ENCODE data around the gene PTPN13. TPM values are rescaled to one million over a fixed set of nuclear protein-coding genes. Genes with fewer than 3 reads are reported as not detected.

The PTPN13 gene
- total RNA-seq, 1 experiment from 2014 or later: 12.5 TPM

DNA sequence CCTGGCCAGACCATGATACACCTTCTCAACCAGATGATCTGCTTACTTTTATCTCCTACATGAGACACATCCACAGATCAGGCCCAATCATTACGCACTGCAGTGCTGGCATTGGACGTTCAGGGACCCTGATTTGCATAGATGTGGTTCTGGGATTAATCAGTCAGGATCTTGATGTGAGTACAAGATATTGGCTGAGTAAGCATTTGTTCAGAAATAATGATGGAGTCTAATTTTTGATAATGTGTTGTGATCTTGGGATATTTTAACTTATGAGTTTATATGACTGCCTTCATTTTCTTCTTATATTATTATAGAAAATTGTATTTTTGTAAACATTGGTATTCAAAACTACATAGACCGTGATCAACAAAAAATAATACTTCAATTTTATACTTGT is 215.7 kb downstream of the PTPN13 start:
- no peak for TF ChIP-seq POLR2AphosphoS5 (IDR thresholded peaks at IDR 0.05; ENCODE audit: low read depth, low read length)
- TF ChIP-seq TCF7L2 (IDR thresholded peaks at IDR 0.05; ENCODE audit: low read depth, low read length): no peak
- TF ChIP-seq, protein P1, sequence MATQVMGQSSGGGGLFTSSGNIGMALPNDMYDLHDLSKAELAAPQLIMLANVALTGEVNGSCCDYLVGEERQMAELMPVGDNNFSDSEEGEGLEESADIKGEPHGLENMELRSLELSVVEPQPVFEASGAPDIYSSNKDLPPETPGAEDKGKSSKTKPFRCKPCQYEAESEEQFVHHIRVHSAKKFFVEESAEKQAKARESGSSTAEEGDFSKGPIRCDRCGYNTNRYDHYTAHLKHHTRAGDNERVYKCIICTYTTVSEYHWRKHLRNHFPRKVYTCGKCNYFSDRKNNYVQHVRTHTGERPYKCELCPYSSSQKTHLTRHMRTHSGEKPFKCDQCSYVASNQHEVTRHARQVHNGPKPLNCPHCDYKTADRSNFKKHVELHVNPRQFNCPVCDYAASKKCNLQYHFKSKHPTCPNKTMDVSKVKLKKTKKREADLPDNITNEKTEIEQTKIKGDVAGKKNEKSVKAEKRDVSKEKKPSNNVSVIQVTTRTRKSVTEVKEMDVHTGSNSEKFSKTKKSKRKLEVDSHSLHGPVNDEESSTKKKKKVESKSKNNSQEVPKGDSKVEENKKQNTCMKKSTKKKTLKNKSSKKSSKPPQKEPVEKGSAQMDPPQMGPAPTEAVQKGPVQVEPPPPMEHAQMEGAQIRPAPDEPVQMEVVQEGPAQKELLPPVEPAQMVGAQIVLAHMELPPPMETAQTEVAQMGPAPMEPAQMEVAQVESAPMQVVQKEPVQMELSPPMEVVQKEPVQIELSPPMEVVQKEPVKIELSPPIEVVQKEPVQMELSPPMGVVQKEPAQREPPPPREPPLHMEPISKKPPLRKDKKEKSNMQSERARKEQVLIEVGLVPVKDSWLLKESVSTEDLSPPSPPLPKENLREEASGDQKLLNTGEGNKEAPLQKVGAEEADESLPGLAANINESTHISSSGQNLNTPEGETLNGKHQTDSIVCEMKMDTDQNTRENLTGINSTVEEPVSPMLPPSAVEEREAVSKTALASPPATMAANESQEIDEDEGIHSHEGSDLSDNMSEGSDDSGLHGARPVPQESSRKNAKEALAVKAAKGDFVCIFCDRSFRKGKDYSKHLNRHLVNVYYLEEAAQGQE (IDR thresholded peaks at IDR 0.05; ENCODE audit: insufficient read depth in 1 of 2, low read depth in 2 of 2, low read length in 1 of 2): no peak
- TF ChIP-seq, protein P2, sequence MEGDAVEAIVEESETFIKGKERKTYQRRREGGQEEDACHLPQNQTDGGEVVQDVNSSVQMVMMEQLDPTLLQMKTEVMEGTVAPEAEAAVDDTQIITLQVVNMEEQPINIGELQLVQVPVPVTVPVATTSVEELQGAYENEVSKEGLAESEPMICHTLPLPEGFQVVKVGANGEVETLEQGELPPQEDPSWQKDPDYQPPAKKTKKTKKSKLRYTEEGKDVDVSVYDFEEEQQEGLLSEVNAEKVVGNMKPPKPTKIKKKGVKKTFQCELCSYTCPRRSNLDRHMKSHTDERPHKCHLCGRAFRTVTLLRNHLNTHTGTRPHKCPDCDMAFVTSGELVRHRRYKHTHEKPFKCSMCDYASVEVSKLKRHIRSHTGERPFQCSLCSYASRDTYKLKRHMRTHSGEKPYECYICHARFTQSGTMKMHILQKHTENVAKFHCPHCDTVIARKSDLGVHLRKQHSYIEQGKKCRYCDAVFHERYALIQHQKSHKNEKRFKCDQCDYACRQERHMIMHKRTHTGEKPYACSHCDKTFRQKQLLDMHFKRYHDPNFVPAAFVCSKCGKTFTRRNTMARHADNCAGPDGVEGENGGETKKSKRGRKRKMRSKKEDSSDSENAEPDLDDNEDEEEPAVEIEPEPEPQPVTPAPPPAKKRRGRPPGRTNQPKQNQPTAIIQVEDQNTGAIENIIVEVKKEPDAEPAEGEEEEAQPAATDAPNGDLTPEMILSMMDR (IDR thresholded peaks at IDR 0.05): no peak
- no peak for TF ChIP-seq SIN3A (IDR thresholded peaks at IDR 0.05; ENCODE audit: borderline replicate concordance, insufficient read depth, low read depth, low read length)
- intact Hi-C loops (cut with micrococcal nuclease; ENCODE audit: unreplicated experiment) (no loop called here), in situ Hi-C loops (cut with HindIII; ENCODE audit: low pct_unique_long_range_greater_than_20kb, low sequenced_read_pairs) (no loop called here)
- ATAC-seq: no peak
- H3K9me3 ChIP-seq (ENCODE audit: control insufficient read depth, insufficient read depth, low read depth, low read length): no peaks in the 10 kb centered on the region
- H3K4me3 ChIP-seq (ENCODE audit: low read depth in 2 of 2, low read length in 2 of 2): no peak overlapping the region
- ChIA-PET CTCF (no interaction called here), POLR2A (no interaction called here)
- no TSS peak for BruUV-seq (replicated peaks)
- peaks cover 2% of the 10 kb centered on the region; the same call in 1 of the 2 replicates for H3K36me3 ChIP-seq (ENCODE audit: control insufficient read depth, insufficient read depth, low read length)
- no peak for DNase-seq (ENCODE audit: low read depth, low spot score)
- H3K27me3 ChIP-seq (ENCODE audit: control insufficient read depth, insufficient read depth, low read length): no peaks in the 10 kb centered on the region
- no peaks in the 10 kb centered on the region for H3K4me1 ChIP-seq (ENCODE audit: control insufficient read depth, insufficient read depth, low read length)
- H3K27ac ChIP-seq (ENCODE audit: low read length): no peak overlapping the region

DNA sequence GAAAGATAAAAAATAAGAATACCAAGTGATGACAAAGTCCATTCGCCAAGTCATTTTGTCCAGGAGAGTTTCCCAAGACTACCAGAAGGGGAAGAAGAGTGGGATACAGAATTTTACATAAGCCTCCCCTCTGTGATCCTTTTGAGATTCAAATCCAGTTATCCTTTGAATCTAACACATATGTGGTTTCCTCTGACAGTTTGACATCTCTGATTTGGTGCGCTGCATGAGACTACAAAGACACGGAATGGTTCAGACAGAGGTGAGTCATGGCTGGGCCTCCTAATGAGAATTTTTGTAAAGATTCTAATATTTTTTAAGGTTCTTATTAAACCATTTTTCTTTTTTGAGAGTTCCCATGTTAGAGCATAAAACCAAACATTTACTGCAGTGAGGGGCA is 216.7 kb downstream of the PTPN13 start:
- intact Hi-C loops (cut with micrococcal nuclease; ENCODE audit: unreplicated experiment): no loop called here
- CTCF ChIA-PET: no interaction called here

More for the DNA sequence above, 216.7 kb downstream of the PTPN13 start:
- Histone ChIP-seq H3K4me3 (ENCODE audit: low read depth in 2 of 2, low read length in 2 of 2) (no peak overlapping the region), H3K36me3 (ENCODE audit: control insufficient read depth, insufficient read depth, low read length) (peaks cover 2% of the 10 kb centered on the region; the same call in 1 of the 2 replicates), H3K9me3 (ENCODE audit: control insufficient read depth, insufficient read depth, low read depth, low read length) (no peaks in the 10 kb centered on the region; the same call in 1 of the 2 replicates), H3K27ac (ENCODE audit: low read length) (no peak overlapping the region), H3K27me3 (ENCODE audit: control insufficient read depth, insufficient read depth, low read length) (no peaks in the 10 kb centered on the region), H3K4me1 (ENCODE audit: control insufficient read depth, insufficient read depth, low read length) (no peaks in the 10 kb centered on the region)
- DNase-seq (ENCODE audit: low read depth, low spot score): no peak
- TF ChIP-seq TCF7L2 (IDR thresholded peaks at IDR 0.05; ENCODE audit: low read depth, low read length) (no peak), SIN3A (IDR thresholded peaks at IDR 0.05; ENCODE audit: borderline replicate concordance, insufficient read depth, low read depth, low read length) (no peak), POLR2AphosphoS5 (IDR thresholded peaks at IDR 0.05; ENCODE audit: low read depth, low read length) (no peak)
- TF ChIP-seq, protein P1 (IDR thresholded peaks at IDR 0.05; ENCODE audit: insufficient read depth in 1 of 2, low read depth in 2 of 2, low read length in 1 of 2): no peak
- TF ChIP-seq, protein P2 (IDR thresholded peaks at IDR 0.05): no peak
- in situ Hi-C loops (cut with HindIII; ENCODE audit: low pct_unique_long_range_greater_than_20kb, low sequenced_read_pairs): no loop called here
- POLR2A ChIA-PET: no interaction called here
- BruUV-seq (replicated peaks): no TSS peak
- ATAC-seq: no peak

Measured in Panc1 (cell line).